Measurements from ENCODE around the gene TOB1.

- TF ChIP-seq CTCF (IDR thresholded peaks at IDR 0.05) (no peak), POLR2A (IDR thresholded peaks at IDR 0.05) (no peak)
These were observed 24.7 kb upstream of the TOB1 start for GRCh38 chr17:50890675-50891516.
